Left lobe of liver (tissue), 2 donors: ENCODE results near the gene SOX10. TPM values are rescaled to one million over a fixed set of nuclear protein-coding genes. Genes with fewer than 3 reads are reported as not detected.

ENCODE experiments used
- ATAC-seq: fragments of 200-7000 bp; cut with Tn5 transposase; one replicate; pipeline ENCODE4 v1.9.1; 2020; ENCODE audit warnings: mild to moderate bottlenecking, moderate library complexity
- DNase-seq: peaks from one replicate; pipeline ENCODE4 v3.0.0-alpha.2; 2020; ENCODE audit warnings: low spot score
- total RNA-seq: library from RNA; stranded (reverse); gene quantifications from one replicate; pipeline ENCODE4 v1.2.1, GENCODE V29; 2021
- donor health status: DM: no; HTN: no; CAD: no; lungs with moderate emphysema.
- donor health status: DM: no; HTN: yes; CAD: no.

The SOX10 gene
- total RNA-seq, 1 donor from 2014 or later: 0.30 TPM

DNA sequence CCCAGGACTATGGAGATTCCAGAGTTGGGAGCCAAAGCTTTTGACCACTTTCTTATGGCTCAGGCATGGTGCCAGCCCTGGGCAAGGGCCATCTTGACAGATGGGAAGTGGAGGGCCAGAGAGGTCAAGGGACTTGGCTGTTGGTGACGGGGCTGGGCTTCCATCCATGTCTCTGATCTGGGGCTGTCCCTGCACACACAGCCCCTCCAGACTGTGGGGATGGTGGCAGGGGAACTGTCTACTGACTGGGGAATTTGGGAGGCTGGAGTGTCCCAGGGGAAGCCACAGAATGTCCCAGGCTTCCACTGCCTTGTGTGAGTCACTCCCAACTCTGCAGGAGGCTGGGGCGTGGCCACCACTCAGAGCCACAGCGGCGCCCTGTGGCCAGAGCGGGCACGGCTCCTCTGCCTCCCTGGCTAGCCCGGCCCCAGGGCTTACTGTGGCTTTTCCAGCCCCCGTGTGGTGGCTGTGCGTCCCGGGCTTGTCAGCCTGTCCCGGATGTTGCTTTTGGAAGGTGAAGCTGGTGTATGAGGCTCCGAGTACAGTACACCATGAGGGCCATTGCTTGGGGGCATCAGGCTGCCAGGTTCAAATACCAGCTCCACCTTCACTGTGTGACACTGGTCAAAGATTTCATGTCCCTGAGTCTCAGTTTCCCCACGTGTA is 50.5 kb downstream of the SOX10 start:
- peak; percentile 88 for DNase-seq
- ATAC-seq: peak; percentile 98

DNA sequence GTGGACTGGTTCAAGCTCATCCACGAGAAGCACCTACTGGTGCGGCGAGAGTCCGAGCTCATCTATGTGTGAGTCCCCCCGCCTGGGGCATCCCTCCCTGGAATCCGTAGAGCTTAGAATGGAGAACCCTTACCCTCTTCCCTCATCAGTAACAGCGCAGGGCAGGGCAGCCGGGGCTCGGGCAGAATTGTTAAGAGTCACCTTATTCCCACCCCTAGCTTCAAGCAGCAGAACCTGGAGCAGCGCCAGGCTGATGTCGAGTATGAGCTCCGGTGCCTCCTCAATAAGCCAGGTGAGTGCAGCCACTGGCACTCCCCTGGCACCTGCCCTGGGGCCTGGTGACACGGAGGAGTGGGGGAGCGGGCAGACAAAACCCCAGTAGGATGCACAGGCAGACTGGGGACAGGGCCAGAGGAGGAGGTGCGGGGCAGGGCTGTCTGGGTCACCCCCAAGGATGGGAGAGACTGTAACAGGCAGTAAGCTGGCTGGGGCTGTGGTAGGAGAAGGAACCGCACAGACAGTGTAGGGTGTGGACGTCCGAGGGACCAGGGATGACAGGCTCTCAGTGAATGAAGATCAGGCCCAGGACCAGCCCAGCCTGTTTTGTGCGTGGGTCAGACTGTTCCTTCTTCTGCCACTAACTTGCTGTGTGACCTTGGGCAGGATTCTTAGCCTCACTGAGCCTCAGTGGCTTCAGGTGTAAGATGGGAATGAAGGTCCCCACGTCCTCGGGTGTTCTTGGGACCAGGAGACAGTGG is 51.4 kb downstream of the SOX10 start:
- ATAC-seq (no peak), DNase-seq (no peak)

DNA sequence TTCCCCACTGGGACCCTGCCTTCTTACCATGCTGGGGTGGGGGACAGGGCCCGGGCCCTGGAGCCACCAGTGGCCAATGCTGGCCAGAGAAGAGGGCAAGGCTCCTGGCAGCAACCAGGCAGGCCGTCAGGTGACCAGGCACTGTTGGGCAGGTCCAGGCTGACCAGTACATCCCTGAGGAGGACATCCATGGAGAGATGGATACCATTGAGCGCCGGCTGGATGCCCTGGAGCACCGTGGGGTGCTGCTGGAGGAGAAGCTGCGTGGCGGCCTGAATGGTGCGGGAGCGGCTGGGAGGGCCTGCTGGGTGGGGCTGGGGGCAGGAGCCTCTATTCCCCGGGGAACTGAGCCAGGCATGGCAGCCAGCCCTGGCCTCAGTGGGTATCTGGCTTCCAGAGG is 52.0 kb downstream of the SOX10 start:
- ATAC-seq: no peak
- no peak for DNase-seq

DNA sequence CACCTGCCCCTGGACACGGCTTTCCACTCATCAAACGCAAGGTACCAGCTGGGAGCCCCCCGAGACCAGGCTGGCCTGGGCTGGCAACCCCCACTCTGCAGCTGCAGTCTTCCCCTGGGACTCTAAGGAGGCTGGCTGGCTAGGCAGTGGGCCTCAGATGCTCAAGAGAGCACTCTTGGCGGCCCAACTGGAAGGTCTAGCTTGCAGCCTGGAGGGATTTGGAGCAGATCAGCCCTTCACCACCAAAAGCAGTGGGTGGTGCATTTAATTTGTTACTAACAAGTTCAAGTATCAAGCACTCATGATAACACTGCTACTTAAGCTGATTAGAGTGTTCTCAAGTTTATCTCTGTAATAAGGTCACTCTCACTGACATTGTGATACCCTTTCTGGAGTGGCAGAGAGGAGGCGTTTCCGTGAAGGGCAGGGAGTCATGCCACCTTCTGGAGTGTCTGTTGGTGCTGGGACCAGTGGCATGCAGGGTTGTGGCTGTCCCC is 52.4 kb downstream of the SOX10 start:
- no peak for DNase-seq

DNA sequence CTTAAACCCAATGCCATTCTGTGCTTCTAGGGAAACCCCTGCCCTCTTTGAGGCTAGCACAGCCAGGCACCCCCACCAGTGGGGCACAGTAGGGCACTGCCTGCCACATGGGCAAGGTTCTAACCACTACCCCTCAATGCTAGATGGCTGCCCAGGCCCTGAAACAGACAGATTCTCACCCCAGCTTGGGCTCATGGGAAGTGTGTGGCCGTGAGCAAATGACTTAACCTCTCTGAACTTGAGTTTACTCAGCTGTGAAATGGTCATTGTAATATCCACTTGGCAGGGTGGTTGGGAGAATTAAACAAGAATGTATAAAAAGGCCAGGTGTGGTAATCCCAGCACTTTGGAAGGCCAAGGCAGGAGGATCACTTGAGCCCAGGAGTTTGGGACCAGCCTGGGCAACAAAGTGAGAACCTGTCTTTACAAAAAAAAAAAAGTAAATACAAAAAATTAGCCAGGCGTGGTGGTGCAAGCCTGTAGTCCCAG is 53.4 kb downstream of the SOX10 start:
- DNase-seq: no peak
- no peak for ATAC-seq

More for the DNA sequence above, 52.4 kb downstream of the SOX10 start:
- no peak for ATAC-seq

DNA sequence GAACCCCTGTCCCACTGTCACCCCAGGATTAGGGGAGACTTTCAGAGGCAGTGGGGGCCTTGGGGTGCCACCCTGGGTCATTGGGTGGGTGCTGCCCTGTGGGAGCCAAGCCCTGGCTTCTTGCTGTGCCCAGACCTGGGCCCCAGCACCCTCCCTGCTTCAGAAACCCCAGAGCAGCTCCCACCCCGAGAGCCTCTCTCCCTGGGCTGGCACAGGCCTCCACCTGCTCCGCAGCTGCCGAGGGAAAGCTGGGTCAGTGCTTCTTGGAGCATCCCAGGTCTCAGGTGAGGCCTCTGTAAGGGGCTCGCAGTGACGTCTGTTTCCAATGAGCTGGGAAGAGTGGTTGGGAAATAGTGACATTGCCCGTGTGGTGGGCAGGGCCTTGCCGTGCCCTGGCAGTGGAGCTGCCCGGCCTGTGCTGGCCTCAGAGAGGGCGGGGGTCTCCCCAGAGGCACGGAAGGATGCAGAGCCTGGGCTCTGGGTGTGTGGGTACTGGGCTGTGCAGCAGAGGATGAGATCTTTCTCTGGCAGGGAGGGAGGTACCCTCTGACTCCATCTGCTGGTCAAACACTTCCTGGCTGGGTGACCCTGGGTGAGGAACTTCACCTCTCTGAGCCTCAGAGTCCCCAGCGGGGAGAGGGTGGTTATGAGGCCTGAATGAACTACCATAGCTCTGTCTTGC is 53.9 kb downstream of the SOX10 start:
- no peak for DNase-seq

DNA sequence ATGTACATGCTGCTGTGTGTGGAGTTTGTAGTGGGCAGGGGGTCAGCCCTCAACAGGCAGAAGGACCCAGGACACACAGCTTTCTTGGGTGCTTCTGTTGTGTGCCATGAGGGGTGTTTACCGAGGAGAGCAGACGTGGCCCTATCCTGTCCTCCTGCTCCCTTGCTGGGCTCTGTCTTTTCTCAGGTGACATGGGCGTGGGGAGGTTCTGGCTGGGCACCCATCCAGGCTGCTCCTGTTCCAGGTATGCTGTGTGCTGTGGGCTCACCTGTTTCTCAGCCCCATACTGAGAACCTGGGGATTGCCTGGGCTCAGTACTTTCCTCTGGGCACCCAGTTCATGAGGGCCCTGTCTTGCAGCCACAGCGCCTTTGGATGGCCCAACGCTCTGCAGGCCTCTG is 55.0 kb downstream of the SOX10 start:
- ATAC-seq: no peak
- DNase-seq: no peak

More for the DNA sequence above, 53.9 kb downstream of the SOX10 start:
- ATAC-seq: peak; percentile 45

DNA sequence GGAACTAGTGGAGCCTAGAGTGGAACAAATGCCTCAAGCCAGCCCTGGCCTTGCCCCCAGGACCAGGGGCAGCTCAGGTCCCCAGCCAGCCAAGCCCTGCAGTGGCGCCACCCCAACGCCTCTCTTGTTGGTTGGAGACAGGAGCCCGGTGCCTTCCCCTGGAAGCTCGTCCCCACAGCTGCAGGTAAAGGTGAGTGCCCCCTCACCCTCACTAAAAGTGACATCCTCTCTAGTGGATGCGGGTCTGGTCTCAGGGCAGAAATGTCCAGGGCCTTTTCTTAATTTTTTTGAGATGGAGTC is 56.8 kb downstream of the SOX10 start:
- DNase-seq (no peak), ATAC-seq (no peak)

DNA sequence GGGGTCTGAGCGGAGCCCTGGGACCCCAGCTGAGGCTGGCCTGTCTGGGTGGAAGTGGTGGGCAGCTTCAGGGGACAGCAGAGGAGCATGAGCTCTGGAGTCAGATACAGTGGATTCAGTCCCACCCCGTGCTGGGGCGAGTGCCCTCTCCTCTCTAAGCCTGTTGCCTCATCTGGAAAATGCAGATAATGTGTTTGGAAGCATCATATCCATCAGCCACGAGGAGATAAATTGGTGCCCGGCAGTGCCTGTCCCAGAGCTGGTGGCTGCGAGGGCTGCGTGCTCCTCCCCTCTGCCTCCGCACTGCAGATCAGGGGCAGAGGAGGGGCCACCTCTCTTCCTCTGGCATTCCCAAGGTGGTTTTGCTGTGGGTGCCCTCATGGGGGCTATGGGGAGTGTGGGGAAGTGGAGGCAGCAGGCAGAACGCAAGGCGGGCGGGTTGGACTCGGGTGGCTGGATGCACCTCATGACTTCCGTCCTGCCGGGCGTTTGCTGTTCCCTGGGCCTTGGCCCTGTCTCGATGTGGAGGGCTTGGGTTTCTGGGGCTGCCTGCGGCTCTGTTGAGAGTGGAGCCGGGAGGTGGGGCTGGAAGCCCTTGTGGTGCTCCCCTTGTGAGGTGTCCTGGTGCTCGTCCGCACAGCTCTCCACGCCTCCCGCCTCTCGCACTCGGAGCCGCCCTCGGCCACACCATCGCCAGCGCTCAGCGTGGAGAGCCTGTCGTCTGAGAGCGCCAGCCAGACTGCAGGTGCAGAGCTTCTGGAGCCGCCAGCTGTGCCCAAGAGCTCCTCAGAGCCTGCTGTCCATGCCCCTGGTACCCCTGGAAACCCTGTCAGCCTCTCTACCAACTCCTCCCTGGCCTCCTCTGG is 57.4 kb downstream of the SOX10 start:
- DNase-seq (no peak), ATAC-seq (no peak)

DNA sequence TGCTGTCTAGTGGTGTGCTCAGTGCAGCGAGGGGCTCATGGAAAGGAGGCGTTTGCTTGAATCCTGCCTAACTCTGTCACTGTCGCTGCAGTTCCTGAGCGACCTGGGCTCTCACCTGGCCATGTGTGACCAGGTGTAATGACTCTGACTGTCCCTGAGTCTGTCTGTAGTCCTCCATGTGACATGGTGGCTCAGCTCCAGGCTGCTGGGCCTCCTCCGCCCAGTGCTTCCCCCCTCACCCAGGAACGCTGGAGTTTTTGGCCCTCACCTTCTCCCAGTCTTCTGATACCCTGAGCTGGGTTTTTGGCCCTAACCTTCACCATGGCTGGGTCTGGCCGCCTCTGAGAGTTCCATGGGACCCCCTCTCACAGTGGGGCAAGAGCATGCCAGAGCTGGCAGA is 58.0 kb downstream of the SOX10 start:
- ATAC-seq: no peak
- DNase-seq: no peak

DNA sequence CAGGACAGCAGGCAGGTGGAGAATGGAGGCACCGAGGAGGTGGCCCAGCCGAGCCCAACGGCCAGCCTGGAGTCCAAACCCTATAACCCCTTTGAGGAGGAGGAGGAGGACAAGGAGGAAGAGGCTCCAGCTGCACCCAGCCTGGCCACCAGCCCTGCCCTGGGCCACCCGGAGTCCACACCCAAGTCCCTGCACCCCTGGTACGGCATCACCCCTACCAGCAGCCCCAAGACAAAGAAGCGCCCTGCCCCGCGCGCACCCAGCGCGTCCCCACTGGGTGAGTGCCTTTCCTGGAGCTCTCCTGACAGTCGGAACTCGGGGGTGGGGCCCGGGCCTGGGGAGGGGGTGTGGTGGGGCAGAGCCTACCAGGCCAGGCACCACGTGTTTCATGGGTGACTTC is 58.6 kb downstream of the SOX10 start:
- DNase-seq (no peak), ATAC-seq (no peak)

DNA sequence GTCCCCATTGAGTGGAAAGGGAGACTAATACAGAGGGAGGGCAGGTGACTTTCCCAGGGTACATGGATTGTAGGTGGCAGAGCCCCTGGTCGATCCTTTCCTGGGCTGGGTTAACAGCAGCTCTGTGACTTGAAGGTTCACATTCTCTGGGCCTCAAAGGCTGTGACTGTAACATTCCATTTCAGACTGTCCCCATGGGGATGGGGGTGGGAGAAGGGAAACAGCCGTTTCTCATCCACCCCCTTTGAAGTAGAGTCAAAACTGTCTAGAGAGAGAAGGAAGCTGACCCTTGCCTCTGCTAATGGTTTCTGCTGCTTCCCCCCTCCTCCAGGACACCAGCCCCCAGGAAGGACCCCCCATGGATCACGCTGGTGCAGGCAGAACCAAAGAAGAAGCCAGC is 59.0 kb downstream of the SOX10 start:
- ATAC-seq: no peak
- no peak for DNase-seq

DNA sequence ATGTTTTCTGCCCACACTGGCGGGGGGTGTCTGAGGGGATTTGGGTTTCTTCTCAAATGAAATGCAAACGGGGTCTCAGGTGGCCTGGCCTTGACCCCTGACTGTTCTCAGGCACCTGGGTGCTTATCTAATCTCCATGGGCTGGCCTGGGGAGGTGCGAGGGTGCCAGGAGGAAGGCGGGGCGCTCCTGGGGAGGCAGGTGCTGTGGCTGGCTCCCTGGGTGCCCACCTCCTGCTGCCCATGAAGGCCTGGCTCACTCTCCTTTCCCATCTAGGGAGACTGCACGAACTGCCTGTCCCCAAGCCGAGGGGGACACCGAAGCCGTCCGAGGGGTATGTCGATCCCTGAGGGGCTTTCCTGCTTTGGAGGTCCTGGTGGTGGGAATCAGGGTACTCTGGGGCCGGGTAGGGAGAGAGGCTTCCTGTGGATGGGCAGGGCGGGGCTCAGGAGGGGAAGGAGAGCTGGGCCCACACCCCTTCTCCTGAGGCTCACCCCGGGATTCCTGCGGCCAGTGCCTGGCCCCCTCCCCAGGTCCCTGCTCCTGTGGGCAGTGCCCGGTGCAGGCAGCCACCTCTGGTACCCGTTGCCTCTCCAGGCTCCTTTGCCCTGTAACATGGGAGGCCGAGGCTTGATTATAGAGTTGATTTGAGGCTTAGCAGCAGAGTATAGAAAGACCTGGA is 59.8 kb downstream of the SOX10 start:
- no peak for ATAC-seq
- DNase-seq: no peak

DNA sequence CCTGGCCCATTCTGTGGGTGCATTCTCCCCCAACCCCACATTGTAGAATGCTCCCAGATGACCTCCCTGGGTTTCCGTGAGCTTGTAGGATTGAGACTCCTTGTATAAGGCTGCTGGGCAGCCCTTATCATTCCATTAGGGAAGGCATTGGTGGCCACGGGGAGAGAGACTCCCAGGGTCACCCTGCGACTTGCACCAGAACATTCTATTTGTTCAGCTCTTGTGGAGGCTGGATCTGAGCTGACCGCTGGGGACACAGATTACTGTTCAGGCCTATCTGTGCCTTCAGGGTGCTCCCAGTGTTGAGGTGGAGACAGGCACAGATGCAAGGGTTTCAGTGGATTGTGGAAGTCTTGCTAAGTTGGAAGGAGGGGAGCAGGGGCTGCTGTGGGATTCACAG is 60.4 kb downstream of the SOX10 start:
- ATAC-seq (no peak), DNase-seq (no peak)

Other genes starting within 250 kb of the SOX10 start
- 49.6 TPM for gene GCAT, start 176.6 kb downstream of the SOX10 start, total RNA-seq
- gene GALR3, start 161.2 kb downstream of the SOX10 start, total RNA-seq: 0.65 TPM
- gene ANKRD54, start 140.2 kb downstream of the SOX10 start, total RNA-seq: 9.7 TPM
- 136 TPM for gene EIF3L, start 135.1 kb downstream of the SOX10 start, total RNA-seq
- gene MICALL1, start 78.3 kb downstream of the SOX10 start, total RNA-seq: 9.5 TPM
- gene C22orf23, start 31.0 kb downstream of the SOX10 start, total RNA-seq: 0.25 TPM
- 64.2 TPM for gene POLR2F, start 30.9 kb downstream of the SOX10 start, total RNA-seq
- 16.8 TPM for gene PICK1, start 72.8 kb upstream of the SOX10 start, total RNA-seq
- gene SLC16A8, start 99.6 kb upstream of the SOX10 start, total RNA-seq: not detected
- gene BAIAP2L2, start 126.1 kb upstream of the SOX10 start, total RNA-seq: 1.1 TPM
- gene PLA2G6, start 197.3 kb upstream of the SOX10 start, total RNA-seq: 32.1 TPM
- 2.5 TPM for gene MAFF, start 217.4 kb upstream of the SOX10 start, total RNA-seq